Epithelial cell of alveolus of lung (primary cell): ENCODE measurements around the gene CPM. TPM values are rescaled to one million over a fixed set of nuclear protein-coding genes. Genes with fewer than 3 reads are reported as not detected.

Experiments used
- total RNA-seq: library from RNA; depleted of rRNA; stranded (reverse); fragments of >200 nt; gene quantifications from 2 replicates; pipeline ENCODE4 v1.2.1, GENCODE V29; 2015

Gene CPM
- 5.2 and 5.4 TPM in 2 replicates for total RNA-seq

GRCh38 chr12:68932961-68933893, at the start of gene CPM:
Gene CPM (minus strand): TSS chr12:68933171. CDS start chr12:68932837, 334 bp downstream.

GRCh38 chr12:68807576-68808387, 125.2 kb downstream of the CPM start, which contains the start of gene MDM2:
Gene MDM2 (plus strand): TSS chr12:68808177. CDS start chr12:68808478, 301 bp downstream.

Other genes starting within 250 kb of the CPM start
- 18.9 and 20.4 TPM in 2 replicates for gene NUP107, start 246.2 kb downstream of the CPM start, total RNA-seq
- 1.4 and 4.5 TPM in 2 replicates for gene SLC35E3, start 187.0 kb downstream of the CPM start, total RNA-seq
- gene MDM2, start 125.0 kb downstream of the CPM start, total RNA-seq = 58.2 and 70.3 TPM in 2 replicates